Suppressor macrophage treated with lipopolysaccharide for 1 hour (primary cell): ENCODE data around the gene PNMA6E.

ENCODE experiments used
- DNase-seq, 3 donors: peaks; one replicate each; pipeline ENCODE4 v3.0.0-alpha.2; 2020 to 2022

The PNMA6E gene

GRCh38 chrX:153401133-153401764 lies at the start of gene PNMA6E:
Gene PNMA6E, minus strand, starts transcription at chrX:153401350. Its CDS starts 2,501 bp downstream, at chrX:153398849.
- no peak for DNase-seq

GRCh38 chrX:153450949-153451277 lies 49.8 kb upstream of the PNMA6E start:
- DNase-seq, result no peak

GRCh38 chrX:153450114-153450948 lies 49.2 kb upstream of the PNMA6E start:
- no peak for DNase-seq

GRCh38 chrX:153449368-153450113 lies 48.4 kb upstream of the PNMA6E start:
- DNase-seq, result no peak

- no peak for DNase-seq
These were observed 47.6 kb upstream of the PNMA6E start for GRCh38 chrX:153448556-153449367.

- no peak for DNase-seq
These were observed 46.4 kb upstream of the PNMA6E start for GRCh38 chrX:153447581-153447960.

- no peak for DNase-seq
These were observed 45.9 kb upstream of the PNMA6E start for GRCh38 chrX:153446950-153447580.

GRCh38 chrX:153446636-153446936 lies 45.4 kb upstream of the PNMA6E start:
- DNase-seq, result no peak

- DNase-seq, result no peak
These were observed 44.9 kb upstream of the PNMA6E start, which contains the start of gene TREX2 for GRCh38 chrX:153445856-153446635. Gene TREX2, minus strand, starts transcription at chrX:153446056. Its CDS starts 626 bp downstream, at chrX:153445430.

GRCh38 chrX:153445106-153445855 lies 44.1 kb upstream of the PNMA6E start:
- DNase-seq, result no peak

GRCh38 chrX:153444333-153445011 lies 43.3 kb upstream of the PNMA6E start:
- no peak for DNase-seq

GRCh38 chrX:153443476-153444332 lies 42.6 kb upstream of the PNMA6E start:
- DNase-seq, result no peak

- no peak for DNase-seq
These were observed 41.3 kb upstream of the PNMA6E start for GRCh38 chrX:153442463-153442862.

GRCh38 chrX:153441981-153442380 lies 40.8 kb upstream of the PNMA6E start:
- no peak for DNase-seq

GRCh38 chrX:153441296-153441695 lies 40.1 kb upstream of the PNMA6E start:
- no peak for DNase-seq

- DNase-seq, result no peak
These were observed 39.5 kb upstream of the PNMA6E start for GRCh38 chrX:153440556-153441135.

GRCh38 chrX:153439977-153440376 lies 38.8 kb upstream of the PNMA6E start:
- no peak for DNase-seq

- DNase-seq, result peak; percentile 19 to 30 (median 22)
These were observed 37.4 kb upstream of the PNMA6E start for GRCh38 chrX:153438532-153438931.

GRCh38 chrX:153435845-153436244 lies 34.7 kb upstream of the PNMA6E start:
- no peak for DNase-seq
